HG02852 (cell line): Measurements from ENCODE around the gene COL8A2.

Source experiments
- ATAC-seq: cut with Tn5 transposase; IDR thresholded peaks from one replicate; pipeline ENCODE4 v1.9.1; 2021; ENCODE audit warnings: mild to moderate bottlenecking, moderate library complexity; ENCODE audit not compliant: unreplicated experiment

The COL8A2 gene

DNA sequence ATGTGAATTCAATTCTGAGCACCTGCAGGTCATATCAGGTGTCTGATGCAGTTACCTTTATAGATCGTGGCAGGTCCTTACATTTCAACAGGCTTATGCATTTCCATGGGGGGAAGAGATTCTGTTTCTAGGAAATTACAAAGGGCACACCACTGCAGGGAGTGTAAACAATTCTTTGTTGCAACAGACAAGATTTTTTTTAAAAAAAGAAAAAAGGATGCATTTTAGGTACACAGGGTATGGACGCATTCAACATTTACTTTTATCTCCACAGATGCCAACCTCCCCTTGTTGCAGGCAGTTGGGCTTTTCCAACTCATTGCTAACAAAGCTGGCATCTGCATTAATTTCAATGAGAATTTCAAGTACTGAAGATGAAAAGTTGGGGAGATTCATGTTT is 54.7 kb downstream of the COL8A2 start:
- no peak for ATAC-seq

DNA sequence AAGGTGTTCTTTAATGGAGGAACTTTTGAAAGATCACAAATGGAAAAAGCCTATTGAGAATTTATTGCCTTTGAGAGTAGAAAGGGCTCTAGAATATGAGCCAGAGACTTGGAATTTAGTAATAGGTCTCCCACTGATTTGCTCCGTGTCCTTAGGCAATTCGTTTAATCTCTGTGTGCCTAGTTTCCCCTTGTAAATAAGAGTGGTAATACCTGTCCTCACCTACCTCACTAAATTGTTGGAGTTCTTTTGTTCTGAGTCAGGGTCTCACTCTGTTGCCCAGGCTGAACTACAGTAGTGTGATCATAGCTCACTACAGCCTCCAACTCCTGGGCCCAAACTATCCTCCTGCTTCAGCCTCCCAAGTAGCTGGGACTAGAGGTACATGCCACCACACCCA is 56.2 kb downstream of the COL8A2 start:
- no peak for ATAC-seq

DNA sequence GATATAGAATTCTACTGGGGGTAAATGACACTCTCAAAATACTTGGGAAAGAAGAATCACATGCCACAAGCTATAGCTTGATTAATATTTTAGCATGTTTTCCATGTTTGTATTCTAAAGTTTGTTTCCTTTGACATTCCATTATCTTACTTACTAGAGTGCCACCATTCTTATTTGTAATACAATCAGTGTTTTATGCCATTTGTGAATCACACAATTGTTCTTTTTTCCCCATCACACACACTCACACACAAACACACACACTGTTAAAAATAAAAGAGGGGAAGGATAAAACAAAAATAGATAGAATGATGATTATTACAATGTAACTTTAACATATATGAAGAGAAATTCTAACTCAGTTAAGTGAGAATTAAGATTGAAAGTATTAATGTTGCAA is 57.2 kb downstream of the COL8A2 start:
- no peak for ATAC-seq

DNA sequence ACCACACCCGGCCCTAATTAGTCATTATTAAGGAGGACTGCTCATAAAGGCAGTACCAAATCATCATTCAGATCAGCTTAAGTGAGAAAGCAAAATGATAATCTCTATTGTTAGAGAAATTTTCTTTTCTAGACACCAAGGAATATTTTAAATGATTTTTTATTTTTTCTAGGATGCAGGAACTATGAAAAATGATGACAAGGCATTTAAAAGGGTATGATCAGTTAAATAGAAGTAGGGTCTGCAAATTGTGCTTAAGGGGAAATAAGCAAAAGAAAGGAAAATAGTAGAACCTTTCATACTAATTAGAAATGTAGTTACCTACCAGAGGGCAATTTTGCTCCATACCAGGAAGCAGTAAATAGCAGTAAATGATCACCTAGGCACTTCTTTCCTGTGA is 62.7 kb downstream of the COL8A2 start:
- ATAC-seq = no peak

DNA sequence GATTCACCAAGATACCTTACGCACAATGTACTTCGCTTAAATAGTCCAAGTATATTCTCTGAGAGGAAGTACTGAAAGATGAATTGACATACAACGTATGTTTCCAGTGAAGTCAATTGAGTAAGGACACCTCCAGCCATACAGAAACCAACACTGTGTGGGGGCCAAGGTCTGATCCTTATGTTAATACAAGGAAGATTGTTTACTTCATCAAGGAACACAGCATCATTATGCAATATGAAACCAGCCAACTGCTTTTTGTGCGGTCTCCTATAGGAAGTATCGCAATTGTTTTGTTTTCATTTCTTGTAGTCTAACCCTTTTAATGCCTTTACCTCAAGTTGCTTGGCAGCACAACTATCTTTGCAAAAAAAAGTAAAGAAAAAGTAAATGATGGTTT is 69.3 kb downstream of the COL8A2 start:
- ATAC-seq = no peak

DNA sequence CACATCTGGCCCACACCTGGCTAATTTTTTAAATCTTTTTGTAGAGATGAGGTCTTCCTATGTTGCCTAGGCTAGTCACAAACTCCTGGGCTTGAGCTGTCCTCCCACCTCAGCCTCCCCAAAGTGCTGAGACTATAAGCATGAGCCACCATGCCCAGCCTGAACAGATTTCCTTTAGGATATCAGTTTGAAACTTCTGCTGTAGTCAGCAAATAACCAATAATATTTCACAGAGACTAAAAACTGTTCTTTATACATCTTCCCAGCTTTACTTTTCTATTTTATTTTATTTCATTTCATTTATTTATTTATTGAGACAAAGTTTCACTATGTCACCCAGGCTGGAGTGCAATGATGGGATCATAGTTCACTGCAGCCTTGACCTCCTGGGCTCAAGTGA is 71.0 kb downstream of the COL8A2 start:
- no peak for ATAC-seq

DNA sequence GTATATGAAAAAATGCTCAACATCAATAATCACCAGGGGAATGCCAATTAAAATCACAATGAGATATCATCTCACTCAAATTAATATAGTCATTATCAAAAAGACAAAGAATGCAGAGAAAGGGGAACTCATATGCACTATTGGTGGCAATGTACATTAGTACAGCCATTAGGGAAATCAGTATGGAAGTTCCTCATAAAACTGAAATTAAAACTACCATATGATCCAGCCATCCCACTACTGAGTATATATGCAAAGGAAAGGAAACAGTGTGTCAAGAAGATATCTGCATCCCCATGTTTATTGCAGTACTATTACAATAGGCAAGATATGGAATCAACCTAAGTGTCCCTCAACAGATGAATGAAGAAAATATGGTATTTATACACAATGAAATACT is 73.2 kb downstream of the COL8A2 start:
- ATAC-seq = no peak
